GM20431 (cell line): ENCODE data around the gene S100A10.

ENCODE experiments used
- in situ Hi-C: fragments of 300-500 bp; cut with MseI, MboI; formaldehyde crosslinking; loops from one replicate; pipeline ENCODE4 v1.15.0; 2020; ENCODE audit warnings: low sequenced_read_pairs; ENCODE audit not compliant: unreplicated experiment

S100A10 gene, protein sequence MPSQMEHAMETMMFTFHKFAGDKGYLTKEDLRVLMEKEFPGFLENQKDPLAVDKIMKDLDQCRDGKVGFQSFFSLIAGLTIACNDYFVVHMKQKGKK

GRCh38 chr1:151993734-151994496 is at the start of gene S100A10:
S100A10 (minus strand) TSS chr1:151993859; CDS start chr1:151986230, 7,629 bp downstream.
- in situ Hi-C loops, result no loop called here

DNA sequence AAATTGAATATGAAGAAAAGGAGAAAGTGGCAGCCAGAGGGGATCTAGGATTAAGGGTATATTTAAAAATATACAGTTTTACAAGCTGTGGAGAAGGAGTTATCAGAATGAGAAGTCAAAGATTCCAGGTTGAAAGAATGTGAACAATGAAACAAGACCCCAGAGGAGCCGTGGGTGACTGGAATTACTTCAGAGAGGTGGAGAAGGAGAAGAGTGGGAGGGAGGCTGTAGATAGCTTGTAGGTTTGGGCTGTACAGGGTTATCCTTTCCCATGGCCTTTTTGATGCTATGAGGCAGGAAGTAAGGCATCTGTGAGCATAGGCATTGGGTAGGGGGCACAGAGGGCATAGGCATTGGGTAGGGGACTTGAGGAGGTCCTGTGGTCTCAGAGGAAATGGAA is 48.4 kb upstream of the S100A10 start:
- in situ Hi-C loops, result no loop called here

DNA sequence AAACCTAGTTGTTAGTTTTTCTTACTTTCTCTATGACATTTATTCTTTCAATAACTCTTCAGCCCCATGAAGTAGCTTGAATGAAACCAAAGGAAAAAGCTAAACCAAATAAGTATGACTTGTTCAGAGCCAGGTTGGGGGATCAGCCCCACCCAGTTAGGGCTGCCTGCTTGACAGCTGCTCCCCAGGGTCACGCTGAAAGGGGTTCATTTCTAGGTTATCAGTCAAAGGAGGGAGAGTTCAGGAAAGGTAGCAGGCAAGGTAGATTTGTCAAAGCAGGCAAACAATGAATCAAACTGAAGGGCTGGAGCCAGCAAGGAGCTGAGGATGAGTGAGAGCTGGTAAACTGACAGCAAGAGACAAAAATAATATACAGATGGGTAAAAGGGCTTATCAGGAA is 46.2 kb upstream of the S100A10 start:
- in situ Hi-C loops, result no loop called here

- in situ Hi-C loops, result no loop called here
These were observed 45.8 kb upstream of the S100A10 start for GRCh38 chr1:152039461-152039860.

DNA sequence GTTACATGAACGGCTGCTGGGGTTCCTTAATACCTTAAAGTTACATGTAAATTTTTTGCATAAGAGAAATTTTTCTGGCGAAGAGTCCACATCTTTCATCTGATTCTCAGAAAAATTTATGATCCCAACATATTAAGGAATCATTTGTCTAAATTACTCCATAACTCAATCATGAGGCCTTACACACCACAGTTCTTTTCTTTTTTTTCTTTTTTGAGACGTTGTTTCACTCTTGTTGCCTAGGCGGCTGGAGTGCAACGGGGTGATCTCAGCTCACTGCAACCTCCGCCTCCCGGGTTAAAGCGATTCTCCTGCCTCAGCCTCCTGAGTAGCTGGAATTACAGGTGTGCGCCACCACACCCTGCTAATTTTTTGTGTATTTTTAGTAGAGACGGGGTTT is 45.2 kb upstream of the S100A10 start:
- in situ Hi-C loops, result no loop called here

DNA sequence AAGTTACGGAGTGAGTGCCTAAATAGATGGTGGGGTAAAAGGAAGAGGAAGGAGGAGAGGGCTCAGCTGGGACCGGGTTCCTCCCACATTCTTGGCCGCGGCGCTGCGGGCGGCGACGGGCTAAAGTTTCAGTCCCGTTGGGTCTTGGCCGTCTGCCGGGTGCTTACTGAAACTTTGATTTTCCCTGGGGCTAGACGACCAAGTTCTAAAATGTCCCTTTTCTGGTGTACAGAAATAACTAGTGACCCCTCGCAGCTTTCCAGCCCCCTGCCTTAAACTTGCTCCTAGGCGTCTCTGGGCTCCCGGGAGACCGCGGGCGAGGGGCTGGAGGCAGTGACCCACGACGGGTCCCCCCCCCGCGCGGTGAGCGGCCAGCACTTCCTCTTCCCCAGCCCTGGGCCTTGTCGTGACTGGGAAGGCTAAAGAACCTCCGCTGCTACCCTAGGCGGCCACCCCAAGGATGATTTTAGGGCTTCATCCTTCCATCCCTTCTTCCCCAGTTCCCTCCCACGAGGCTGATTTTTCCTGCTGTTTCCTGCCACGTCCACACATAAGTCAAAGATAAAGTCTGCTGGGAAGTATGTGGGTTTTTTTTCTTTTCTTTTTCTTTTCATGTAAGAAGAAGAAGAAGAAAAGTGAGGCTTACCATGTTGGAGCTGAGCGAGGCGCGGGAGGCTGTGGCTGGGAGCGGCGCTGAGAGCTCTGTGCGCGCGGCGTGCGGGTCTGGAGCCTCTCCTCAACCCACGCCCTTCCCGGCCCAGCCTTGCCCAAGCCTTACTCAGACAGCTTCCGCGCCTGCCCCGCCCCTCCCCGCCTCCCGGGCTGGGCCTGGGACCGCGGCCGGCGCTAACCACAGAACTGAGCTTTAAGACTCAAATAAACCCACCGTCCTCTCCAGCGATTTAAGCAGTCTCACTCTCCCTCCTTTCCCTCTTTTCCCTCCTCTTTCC is 42.9 kb upstream of the S100A10 start, which contains the start of gene S100A11:
S100A11 (minus strand) TSS at position 738 of the 950 bp plus-strand sequence; CDS start at position 649, 89 bp downstream.
- in situ Hi-C loops, result no loop called here

- in situ Hi-C loops, result no loop called here
These were observed 42.0 kb upstream of the S100A10 start for GRCh38 chr1:152035539-152036266.

DNA sequence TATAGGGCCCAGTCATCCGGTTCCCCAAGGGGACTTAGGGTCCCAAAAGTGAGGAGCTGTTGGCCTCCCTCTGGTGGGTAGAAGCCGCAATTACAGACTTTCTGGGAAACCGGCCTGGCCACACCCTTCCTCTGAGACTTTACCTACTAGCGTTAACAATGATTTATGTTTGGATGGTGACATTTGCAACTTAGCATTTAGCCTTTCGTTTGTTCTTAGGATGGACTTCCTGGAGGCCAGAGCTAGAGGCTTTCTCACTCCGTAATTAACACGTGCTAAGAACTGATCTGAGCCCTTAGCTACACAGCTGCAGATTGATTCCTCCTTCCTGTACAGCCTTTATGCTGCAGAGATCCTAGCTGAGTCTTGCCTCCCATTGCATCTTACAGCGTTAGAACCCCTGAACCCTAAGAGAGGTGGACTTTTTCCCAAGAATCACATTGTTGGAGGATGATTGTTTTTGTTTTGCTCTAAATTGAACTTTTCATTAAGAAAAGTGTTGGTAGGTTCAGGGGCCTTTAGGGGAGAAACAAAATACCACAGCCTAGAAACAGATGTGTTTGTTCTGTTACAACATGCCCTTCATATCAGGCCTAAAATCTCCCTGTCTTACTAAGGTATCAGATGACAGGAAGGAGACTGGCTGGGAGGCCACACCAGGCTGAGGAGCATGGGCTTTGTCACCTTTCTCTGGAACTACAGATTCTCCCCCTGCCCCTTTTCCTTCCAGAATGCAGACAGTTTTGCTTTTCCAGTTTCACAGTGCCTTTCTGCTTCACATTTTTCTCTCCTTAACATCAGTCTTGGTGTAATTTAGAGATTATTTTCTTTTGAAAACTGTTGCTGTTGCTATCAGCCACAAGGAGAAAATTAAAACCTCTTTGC is 41.2 kb upstream of the S100A10 start:
- in situ Hi-C loops, result no loop called here

GRCh38 chr1:152034324-152034653 is 40.6 kb upstream of the S100A10 start:
- in situ Hi-C loops, result no loop called here

- in situ Hi-C loops, result no loop called here
These were observed 36.2 kb upstream of the S100A10 start for GRCh38 chr1:152029929-152030211.

DNA sequence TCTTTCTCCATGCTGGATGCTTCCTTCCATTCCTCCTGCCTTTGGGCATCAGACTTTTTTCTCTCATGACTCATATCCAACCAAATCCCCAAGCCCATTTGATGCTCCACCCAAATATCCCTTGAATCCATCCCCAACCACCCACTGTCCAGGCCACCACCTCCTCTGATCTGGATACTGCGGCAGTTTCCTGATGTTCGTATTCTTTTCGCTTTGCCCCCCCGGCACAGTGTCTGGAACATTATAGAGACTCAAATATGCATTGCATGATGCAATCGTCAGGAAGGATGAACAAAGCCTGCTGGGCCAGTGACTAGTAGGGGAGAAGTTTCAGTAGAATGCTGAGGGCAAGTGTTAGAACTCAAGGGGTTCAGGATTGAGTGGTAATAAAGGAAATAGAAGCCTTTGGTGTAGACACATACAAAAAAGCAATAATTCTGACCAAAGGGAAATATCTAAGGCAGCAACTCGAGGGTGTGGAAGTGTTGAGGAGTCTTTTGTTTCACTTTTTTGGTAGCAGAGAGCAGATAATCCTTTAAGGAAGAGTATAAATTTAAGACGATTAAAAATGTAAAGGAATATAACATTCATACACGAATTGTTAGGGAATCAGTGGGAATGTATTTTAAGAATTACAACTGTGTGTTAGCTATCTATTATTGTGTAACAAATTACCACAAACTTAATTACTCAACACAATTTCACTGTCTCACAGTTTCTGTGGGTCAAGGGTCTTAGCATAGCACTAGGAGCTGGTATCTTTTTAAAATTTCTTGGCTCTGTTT is 35.7 kb upstream of the S100A10 start:
- in situ Hi-C loops, result no loop called here

DNA sequence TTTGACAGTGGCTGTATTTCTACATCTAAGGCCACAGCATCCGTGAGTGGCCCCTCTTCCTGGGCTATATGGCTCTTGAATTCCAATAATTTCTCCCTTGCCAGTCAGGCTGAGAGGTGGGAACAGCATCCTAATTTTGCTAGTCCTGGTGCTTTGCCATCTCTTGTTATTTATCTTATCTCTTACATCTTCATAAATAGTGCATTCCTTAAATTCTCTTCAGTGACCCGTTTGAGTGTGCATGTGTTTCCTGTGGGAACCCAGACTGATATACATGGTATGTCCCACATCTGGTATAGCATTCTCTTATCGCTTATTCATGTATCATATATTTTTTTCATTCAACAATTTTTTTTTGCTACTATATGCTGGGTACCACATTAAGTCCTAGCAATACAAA is 33.2 kb upstream of the S100A10 start:
- in situ Hi-C loops, result no loop called here

- in situ Hi-C loops, result no loop called here
These were observed 30.6 kb upstream of the S100A10 start for GRCh38 chr1:152024223-152024622.

DNA sequence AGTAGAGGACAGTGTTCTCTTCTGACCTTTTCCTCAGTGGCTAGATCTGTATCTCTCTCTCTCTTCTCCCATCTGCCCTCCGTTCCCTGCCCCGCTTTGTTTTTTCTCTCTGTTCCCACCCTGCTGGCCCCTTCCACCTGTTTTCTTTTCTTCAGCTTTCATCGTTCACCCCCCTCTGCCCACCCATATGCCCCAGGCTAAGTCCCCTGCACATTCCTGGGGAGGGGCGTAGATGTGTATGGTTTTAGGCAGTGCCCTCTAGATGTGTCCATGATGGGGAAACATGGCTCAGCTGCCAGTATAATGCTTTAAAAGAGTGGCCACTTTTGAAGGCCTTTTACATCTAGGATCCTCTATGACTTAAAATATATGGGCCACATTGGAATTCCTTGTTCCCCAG is 29.6 kb upstream of the S100A10 start:
- in situ Hi-C loops, result no loop called here

DNA sequence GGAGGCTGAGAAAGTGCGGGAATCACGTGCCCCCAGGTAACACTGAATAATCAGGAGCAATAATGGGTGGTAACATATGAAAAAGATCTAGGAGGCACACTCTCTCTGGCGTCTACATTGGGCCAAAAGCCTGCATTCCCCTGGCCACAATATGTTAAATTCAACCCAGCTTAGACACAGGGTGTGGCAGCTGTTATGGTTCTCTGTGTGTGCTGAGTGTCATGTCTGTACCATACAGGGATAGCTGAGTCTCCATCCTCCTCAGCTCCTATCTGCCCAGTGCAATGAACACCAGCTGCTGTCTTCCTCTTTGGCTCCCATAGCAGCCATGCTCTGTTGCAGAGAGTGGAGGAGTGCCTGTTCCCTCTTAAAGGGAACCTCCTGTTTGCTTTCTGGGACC is 28.8 kb upstream of the S100A10 start:
- in situ Hi-C loops, result no loop called here

DNA sequence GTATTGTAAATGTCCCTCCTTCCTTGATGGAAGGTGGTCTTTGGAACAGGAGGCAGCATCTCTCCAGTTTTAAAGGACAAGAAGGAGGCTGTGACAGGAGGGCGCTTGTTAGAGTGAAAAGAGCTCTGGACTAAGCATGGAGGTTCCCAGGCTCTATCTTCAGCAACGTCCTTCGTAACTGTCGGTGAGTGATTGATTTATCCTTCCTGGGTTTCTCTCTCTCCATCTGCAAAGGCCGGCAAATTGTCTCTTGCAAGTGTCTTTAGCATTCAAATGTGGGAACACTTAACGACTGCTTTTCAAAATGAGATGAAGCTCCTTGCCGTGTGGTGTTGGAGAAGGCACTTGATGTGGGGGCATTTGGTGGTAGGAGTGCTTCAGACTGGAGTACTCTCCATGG is 27.9 kb upstream of the S100A10 start:
- in situ Hi-C loops, result no loop called here

GRCh38 chr1:152020849-152021248 is 27.2 kb upstream of the S100A10 start:
- in situ Hi-C loops, result no loop called here

- in situ Hi-C loops, result no loop called here
These were observed 24.9 kb upstream of the S100A10 start for GRCh38 chr1:152018537-152018936.

GRCh38 chr1:152015766-152016165 is 22.1 kb upstream of the S100A10 start:
- in situ Hi-C loops, result no loop called here
